Left lung (tissue), 10 donors: Measurements from ENCODE around the gene GABRG3. TPM values are rescaled to one million over a fixed set of nuclear protein-coding genes. Genes with fewer than 3 reads are reported as not detected.
A peak's percentile ranks its signal among the peaks of the same experiment; 100 is the strongest.

Source experiments
- ATAC-seq: fragments of 200-7000 bp; cut with Tn5 transposase; one replicate; pipeline ENCODE4 v1.9.1; 2020; ENCODE audit warnings: moderate library complexity
- DNase-seq, 4 donors: peaks; one replicate each; pipeline ENCODE4 v3.0.0-alpha.2; 2013 to 2020
- H3K27ac ChIP-seq, 2 donors: fragments of 200-600 bp; sonication (generic) in 1 of 2; one replicate each; pipeline versions ENCODE4 v1.5.0 to v1.8.0; 2020 to 2021
- H3K27me3 ChIP-seq, 2 donors: fragments of 200-600 bp; sonication (generic) in 1 of 2; one replicate each; pipeline versions ENCODE4 v1.5.0 to v1.8.0; 2020 to 2021
- H3K36me3 ChIP-seq, 2 donors: fragments of 200-600 bp; sonication (generic) in 1 of 2; one replicate each; pipeline versions ENCODE4 v1.5.0 to v1.8.0; 2020 to 2021
- H3K4me1 ChIP-seq, 2 donors: fragments of 200-600 bp; one replicate each; pipeline ENCODE4 v1.8.0; 2021
- H3K4me3 ChIP-seq, 2 donors: fragments of 200-600 bp; sonication (generic) in 1 of 2; one replicate each; pipeline versions ENCODE4 v1.5.0 to v1.8.0; 2020 to 2021; ENCODE audit warnings: mild to moderate bottlenecking in 1 of 2
- H3K9me3 ChIP-seq, 2 donors: fragments of 200-600 bp; sonication (generic) in 1 of 2; one replicate each; pipeline versions ENCODE4 v1.5.0 to v1.8.0; 2020 to 2021
- intact Hi-C, 2 donors: fragments of 100-400 bp; cut with DNase I; formaldehyde crosslinking; loops; one replicate each; pipeline versions ENCODE4 v1.11.2 to v1.14.2; 2022
- polyA plus RNA-seq, 6 donors: library from polyadenylated mRNA; unstranded; fragments of 120-200 nt; gene quantifications; one replicate each; pipeline ENCODE4 v1.2.1, GENCODE V29; 2013; ENCODE audit not compliant: insufficient read length in 6 of 6
- total RNA-seq, 2 donors: library from RNA; stranded (reverse); fragmentation: NEBNext Ultra II Directional; extraction: Animal tissue kit (Norgen Biotek cat#: 25700); gene quantifications; one replicate each; pipeline ENCODE4 v1.2.1, GENCODE V29; 2021
- TF ChIP-seq, protein P1 (sequence below), 2 donors: fragments of 200-600 bp; sonication (generic) in 1 of 2; IDR thresholded peaks; one replicate each; pipeline versions ENCODE4 v1.5.0 to v1.8.0; 2021; ENCODE audit warnings: antibody characterized with exemption in 2 of 2
- donor health status: DM: no; HTN: yes; CAD: no.
- donor health status: DM: no; HTN: no; CAD: no.

GABRG3 gene
- total and polyA plus RNA-seq, 8 donors, result 0.23 to 13.8 (median 10.3) TPM; not detected in 1

DNA sequence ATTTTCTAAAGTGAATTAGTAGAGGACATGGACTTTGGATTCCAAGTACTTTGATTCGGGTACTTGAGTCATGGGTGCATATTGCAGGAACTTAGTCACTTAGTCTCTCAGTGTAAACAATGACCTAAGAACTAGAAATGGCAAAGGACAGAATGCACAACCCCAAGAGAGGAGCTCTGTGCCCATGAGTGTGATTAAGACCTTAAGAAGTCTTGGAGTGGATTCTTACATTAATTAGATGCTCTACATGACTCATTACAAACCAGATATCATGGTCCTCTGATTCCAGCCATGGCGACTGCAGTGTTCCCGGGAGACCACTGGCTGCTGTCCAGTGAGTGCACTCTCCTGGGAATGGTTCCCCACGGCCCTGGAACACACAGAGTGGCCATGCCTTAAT, 251.5 kb downstream of the GABRG3 start:
- DNase-seq, result no peak

DNA sequence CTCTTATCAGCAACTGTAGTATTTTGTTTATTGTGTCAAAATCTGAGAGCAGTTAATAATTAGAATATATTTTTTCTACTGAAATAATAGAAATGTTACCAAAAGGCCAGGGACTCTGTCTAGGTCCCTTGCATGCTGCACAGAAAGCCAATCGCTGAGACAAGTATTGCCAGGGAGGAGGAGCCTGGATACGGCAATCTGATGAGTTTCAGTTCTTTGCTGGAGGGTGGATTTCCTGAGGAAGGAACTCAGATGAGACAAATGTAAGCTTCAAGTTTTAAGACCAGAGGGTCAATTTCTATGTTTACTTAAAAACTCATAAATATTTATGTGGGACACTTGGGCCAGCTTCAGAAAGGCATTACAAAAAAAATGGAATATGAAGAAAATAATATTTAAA, 252.2 kb downstream of the GABRG3 start:
- Histone ChIP-seq H3K36me3 (no peaks in the 10 kb centered on the region), H3K9me3 (peaks cover 0 to 3% of the 10 kb centered on the region in 2 donors), H3K27me3 (no peaks in the 10 kb centered on the region), H3K27ac (no peak overlapping the region), H3K4me1 (no peaks in the 10 kb centered on the region), H3K4me3 (no peak overlapping the region)
- TF ChIP-seq, protein P1, sequence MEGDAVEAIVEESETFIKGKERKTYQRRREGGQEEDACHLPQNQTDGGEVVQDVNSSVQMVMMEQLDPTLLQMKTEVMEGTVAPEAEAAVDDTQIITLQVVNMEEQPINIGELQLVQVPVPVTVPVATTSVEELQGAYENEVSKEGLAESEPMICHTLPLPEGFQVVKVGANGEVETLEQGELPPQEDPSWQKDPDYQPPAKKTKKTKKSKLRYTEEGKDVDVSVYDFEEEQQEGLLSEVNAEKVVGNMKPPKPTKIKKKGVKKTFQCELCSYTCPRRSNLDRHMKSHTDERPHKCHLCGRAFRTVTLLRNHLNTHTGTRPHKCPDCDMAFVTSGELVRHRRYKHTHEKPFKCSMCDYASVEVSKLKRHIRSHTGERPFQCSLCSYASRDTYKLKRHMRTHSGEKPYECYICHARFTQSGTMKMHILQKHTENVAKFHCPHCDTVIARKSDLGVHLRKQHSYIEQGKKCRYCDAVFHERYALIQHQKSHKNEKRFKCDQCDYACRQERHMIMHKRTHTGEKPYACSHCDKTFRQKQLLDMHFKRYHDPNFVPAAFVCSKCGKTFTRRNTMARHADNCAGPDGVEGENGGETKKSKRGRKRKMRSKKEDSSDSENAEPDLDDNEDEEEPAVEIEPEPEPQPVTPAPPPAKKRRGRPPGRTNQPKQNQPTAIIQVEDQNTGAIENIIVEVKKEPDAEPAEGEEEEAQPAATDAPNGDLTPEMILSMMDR (IDR thresholded peaks at IDR 0.05), result no peak
- intact Hi-C loops, result loop anchor here in 1 of 2 donors (10.0 kb wide), 1 partner anchor 68 kb away; no protein-coding TSS in a partner anchor
- DNase-seq, result peak in 1 of 4 donors; percentile 20
- ATAC-seq, result no peak

More for the DNA sequence above, 251.5 kb downstream of the GABRG3 start:
- Histone ChIP-seq H3K4me1 (no peaks in the 10 kb centered on the region), H3K27ac (no peak overlapping the region), H3K9me3 (peaks cover 0 to 8% of the 10 kb centered on the region in 2 donors), H3K4me3 (no peak overlapping the region), H3K27me3 (no peaks in the 10 kb centered on the region), H3K36me3 (no peaks in the 10 kb centered on the region)
- intact Hi-C loops, result loop anchor here in 1 of 2 donors (10.0 kb wide), 1 partner anchor 68 kb away; no protein-coding TSS in a partner anchor
- ATAC-seq, result peak; percentile 36
- TF ChIP-seq, protein P1 (IDR thresholded peaks at IDR 0.05), result no peak

DNA sequence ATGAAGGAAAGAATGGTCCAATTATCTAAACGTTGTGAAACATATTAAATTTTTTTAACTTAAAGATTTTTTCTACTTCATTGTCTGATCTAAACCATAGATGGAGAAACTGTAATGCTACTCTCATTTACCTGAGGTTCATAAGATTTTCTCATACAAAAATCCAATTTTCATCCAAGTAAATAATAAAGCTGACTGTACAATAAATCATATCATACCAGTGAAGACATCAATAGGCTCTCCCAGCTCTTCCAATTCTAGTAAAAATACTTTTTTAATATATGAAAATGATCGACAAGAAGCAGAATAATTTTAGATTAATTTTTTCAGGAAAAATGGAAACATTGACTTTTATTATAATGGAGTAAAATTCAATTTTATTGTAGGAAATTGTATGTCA, 260.8 kb downstream of the GABRG3 start:
- no peaks in the 10 kb centered on the region for H3K4me1 ChIP-seq
- no peak overlapping the region for H3K27ac ChIP-seq
- ATAC-seq, result no peak
- no peak overlapping the region for H3K4me3 ChIP-seq
- no peaks in the 10 kb centered on the region for H3K9me3 ChIP-seq
- no peaks in the 10 kb centered on the region for H3K36me3 ChIP-seq
- H3K27me3 ChIP-seq, result no peaks in the 10 kb centered on the region
- intact Hi-C loops, result no loop called here
- no peak for DNase-seq
- TF ChIP-seq, protein P1 (IDR thresholded peaks at IDR 0.05), result no peak

DNA sequence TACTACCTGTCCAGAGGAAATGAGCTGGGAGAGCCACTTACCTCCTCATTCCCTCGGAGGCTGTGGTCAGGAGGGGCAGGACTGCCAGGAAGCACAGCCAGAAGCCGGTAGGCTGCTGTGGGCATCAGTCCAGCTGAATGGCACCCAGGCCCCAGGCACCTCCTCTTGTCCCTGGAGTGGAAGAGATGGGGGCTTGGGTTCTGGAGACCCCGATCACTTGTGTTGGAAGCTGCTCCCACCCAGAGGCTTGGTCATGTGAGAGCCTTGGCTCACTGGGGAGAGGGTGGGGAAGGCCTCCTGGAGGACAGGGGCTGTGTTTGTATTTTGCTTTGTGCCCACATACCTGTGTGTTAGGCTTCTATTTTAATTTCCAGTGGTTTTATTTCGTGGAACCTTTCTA, 261.9 kb downstream of the GABRG3 start:
- no peaks in the 10 kb centered on the region for H3K27me3 ChIP-seq
- H3K4me1 ChIP-seq, result no peaks in the 10 kb centered on the region
- H3K4me3 ChIP-seq, result no peak overlapping the region
- TF ChIP-seq, protein P1 (IDR thresholded peaks at IDR 0.05), result no peak
- H3K27ac ChIP-seq, result no peak overlapping the region
- H3K9me3 ChIP-seq, result no peaks in the 10 kb centered on the region
- DNase-seq, result no peak
- ATAC-seq, result no peak
- H3K36me3 ChIP-seq, result no peaks in the 10 kb centered on the region
- intact Hi-C loops, result no loop called here

DNA sequence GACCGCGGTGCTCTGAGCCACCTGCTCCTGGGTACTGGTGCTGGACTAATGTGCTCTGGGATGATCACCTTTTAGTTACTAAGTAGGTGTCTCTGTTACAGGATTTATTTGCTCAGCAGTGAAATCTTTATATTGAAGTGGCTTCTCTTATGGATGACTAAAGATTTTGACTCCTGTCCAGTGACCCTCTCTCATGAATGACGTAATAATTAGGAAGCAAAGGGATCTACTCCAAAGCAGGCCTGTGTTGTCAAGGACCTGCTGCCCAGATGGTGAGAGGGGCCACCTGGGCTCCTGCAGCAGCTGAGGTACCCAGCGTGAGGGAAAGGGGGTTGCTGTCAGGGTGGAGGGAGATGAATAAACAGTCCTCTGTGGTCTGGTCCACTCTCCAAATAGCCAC, 263.6 kb downstream of the GABRG3 start:
- Histone ChIP-seq H3K36me3 (no peaks in the 10 kb centered on the region), H3K27me3 (no peaks in the 10 kb centered on the region), H3K27ac (no peak overlapping the region), H3K4me3 (no peak overlapping the region), H3K4me1 (no peaks in the 10 kb centered on the region), H3K9me3 (no peaks in the 10 kb centered on the region)
- DNase-seq (no peak), ATAC-seq (no peak)
- intact Hi-C loops, result no loop called here
- TF ChIP-seq, protein P1 (IDR thresholded peaks at IDR 0.05), result no peak
